Measurements from ENCODE around the gene MAST2.

DNA sequence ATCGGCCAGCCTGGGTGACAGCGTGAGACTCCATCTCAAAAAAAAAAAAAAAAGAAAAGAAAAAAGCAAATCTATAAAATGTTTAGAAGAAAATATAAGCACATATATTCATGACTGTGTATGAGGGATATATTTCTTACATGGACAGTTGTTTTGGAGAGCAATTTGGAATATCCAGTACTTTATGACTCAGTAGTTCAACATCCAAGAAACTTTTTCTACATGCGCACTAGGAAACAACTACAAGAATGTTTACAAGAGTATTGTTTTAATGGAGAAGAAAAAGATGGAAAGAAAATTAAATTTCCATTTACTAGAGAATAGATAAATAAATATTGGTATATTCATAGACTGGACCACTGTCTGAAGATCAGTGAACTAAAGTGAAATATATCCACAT is 77.5 kb downstream of the MAST2 start:
- TF ChIP-seq, protein P1, sequence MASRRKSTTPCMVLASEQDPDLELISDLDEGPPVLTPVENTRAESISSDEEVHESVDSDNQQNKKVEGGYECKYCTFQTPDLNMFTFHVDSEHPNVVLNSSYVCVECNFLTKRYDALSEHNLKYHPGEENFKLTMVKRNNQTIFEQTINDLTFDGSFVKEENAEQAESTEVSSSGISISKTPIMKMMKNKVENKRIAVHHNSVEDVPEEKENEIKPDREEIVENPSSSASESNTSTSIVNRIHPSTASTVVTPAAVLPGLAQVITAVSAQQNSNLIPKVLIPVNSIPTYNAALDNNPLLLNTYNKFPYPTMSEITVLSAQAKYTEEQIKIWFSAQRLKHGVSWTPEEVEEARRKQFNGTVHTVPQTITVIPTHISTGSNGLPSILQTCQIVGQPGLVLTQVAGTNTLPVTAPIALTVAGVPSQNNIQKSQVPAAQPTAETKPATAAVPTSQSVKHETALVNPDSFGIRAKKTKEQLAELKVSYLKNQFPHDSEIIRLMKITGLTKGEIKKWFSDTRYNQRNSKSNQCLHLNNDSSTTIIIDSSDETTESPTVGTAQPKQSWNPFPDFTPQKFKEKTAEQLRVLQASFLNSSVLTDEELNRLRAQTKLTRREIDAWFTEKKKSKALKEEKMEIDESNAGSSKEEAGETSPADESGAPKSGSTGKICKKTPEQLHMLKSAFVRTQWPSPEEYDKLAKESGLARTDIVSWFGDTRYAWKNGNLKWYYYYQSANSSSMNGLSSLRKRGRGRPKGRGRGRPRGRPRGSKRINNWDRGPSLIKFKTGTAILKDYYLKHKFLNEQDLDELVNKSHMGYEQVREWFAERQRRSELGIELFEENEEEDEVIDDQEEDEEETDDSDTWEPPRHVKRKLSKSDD (CRISPR knock-in tag; IDR thresholded peaks at IDR 0.05; ENCODE audit: low read depth) = no peak
- TF ChIP-seq ERF (CRISPR knock-in tag; IDR thresholded peaks at IDR 0.05) = no peak
- TF ChIP-seq EP300 (IDR thresholded peaks at IDR 0.05; ENCODE audit: low read depth in 2 of 2, low read length in 2 of 2) = no peak
- TF ChIP-seq EP300 (CRISPR knock-in tag; IDR thresholded peaks at IDR 0.05; ENCODE audit: borderline replicate concordance) = no peak
- no peak for TF ChIP-seq KLF13 (CRISPR knock-in tag; IDR thresholded peaks at IDR 0.05)

All from HepG2 (cell line).